Renal cortex interstitium (tissue), 11 donors: ENCODE data around the gene DNPH1. TPM values are rescaled to one million over a fixed set of nuclear protein-coding genes. Genes with fewer than 3 reads are reported as not detected.

Source experiments
- DNase-seq, 11 donors: peaks; one replicate each; pipeline ENCODE4 v3.0.0-alpha.2; 2013; ENCODE audit warnings: low read depth in 9 of 11, low spot score in 4 of 11; ENCODE audit errors: extremely low read depth in 1 of 11
- polyA plus RNA-seq, 3 donors: library from polyadenylated mRNA; unstranded; fragments of 120-200 nt; gene quantifications; one replicate each; pipeline ENCODE4 v1.2.1, GENCODE V29; 2013; ENCODE audit not compliant: insufficient read length in 3 of 3

The DNPH1 gene
- polyA plus RNA-seq, 3 donors = 45.2 to 91.1 (median 85.0) TPM

DNA sequence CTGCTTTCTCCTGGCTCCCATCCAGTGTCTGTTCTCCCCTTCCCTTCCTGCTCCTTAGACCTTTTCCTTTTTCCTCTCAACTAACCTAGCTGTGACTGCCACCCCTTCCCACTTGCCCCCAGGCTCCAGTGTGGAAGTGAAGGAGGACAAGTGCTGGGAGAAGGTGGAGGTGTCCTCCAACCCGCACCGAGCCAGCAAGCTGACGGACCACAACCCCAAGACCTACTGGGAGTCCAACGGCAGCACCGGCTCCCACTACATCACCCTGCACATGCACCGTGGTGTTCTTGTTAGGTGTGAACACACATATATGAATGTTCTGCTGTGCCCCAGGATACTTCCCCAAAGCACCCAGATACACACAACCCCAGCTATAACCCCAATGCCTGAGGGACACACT lies 28.7 kb downstream of the DNPH1 start:
- no peak for DNase-seq

DNA sequence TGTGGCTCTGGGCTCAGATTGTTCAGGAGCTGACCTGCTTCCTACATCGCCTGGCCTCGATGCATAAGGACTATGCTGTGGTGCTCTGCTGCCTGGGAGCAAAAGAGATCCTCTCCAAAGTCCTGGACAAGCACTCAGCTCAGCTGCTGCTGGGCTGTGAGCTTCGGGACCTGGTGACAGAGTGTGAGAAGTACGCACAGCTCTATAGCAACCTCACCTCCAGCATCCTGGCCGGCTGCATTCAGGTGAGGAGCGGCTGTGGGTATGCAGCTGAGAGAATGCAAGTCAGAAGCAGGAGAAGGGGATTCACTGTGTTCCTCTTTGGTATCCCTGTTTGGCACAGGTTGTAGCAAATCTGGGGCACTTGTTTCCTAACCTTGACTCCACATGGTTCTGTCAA lies 29.4 kb downstream of the DNPH1 start:
- DNase-seq = no peak

- DNase-seq = no peak
Observed at GRCh38 chr6:43196337-43196736, 32.9 kb downstream of the DNPH1 start.

- no peak for DNase-seq
Observed at GRCh38 chr6:43193929-43194328, 35.4 kb downstream of the DNPH1 start.

GRCh38 chr6:43192911-43193310 lies 36.4 kb downstream of the DNPH1 start:
- DNase-seq = no peak

DNA sequence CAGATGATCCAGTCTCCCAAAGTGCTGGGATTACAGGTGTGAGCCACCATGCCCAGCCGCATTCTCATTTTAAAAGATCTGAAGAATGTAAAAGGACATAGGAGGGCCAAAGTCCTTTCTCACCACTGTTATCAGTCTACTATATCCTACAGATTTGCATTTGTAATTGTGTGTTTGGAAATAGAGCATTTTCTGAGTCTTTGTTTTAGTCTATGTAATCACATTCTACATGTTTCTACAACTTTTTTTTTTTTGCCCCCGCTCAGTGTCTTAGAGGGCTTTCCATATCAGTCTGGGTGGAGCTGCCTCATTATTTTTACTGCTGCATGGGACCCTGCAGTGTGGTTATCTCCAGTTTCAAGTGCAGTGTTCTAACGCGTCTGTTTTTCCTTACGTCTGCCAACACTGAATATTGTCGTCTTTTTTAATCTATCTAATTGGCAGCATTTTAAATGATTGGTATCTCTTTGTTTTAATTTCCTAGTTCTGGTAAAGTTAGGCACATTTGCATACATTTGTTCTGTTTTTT lies 39.4 kb downstream of the DNPH1 start:
- no peak for DNase-seq

DNA sequence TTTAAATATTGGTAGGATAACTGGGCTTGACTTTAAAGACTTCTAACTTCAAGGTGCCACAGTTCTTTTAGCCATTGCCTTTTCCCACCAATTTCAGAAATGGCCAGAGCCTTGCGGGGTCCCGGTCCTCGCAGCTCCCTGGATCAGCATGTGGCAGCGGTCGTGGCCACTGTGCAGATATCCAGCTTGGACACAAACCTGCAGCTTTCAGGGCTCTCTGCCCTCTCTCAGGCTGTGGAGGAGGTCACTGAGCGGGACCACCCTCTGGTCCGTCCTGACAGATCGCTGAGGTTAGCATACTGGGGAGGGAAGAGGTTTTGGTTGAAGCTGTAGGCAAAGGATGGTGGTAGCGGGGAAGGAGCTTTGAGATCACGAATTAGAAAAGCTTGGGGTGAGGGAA lies 40.9 kb downstream of the DNPH1 start:
- no peak for DNase-seq

DNA sequence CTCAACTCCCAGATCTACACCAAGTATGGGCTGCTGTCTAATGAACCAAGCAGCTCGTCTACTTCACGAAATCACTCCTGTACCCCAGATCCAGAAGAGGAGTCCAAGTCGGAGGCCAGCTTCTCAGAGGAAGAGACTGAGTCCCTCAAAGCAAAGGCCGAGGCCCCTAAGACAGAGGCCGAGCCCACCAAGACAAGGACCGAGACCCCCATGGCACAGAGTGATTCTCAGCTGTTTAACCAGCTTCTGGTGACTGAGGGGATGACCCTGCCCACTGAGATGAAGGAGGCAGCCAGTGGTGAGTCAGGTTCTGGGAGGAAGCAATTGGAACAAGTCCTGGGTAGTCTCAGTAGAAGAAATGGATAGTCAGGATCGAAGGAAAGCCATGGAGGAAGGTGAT lies 41.5 kb downstream of the DNPH1 start:
- DNase-seq = no peak

- DNase-seq = no peak
Observed at GRCh38 chr6:43186706-43187105, 42.6 kb downstream of the DNPH1 start.

GRCh38 chr6:43186019-43186418 lies 43.3 kb downstream of the DNPH1 start:
- no peak for DNase-seq

GRCh38 chr6:43185391-43185985 lies 43.8 kb downstream of the DNPH1 start:
- DNase-seq = no peak

DNA sequence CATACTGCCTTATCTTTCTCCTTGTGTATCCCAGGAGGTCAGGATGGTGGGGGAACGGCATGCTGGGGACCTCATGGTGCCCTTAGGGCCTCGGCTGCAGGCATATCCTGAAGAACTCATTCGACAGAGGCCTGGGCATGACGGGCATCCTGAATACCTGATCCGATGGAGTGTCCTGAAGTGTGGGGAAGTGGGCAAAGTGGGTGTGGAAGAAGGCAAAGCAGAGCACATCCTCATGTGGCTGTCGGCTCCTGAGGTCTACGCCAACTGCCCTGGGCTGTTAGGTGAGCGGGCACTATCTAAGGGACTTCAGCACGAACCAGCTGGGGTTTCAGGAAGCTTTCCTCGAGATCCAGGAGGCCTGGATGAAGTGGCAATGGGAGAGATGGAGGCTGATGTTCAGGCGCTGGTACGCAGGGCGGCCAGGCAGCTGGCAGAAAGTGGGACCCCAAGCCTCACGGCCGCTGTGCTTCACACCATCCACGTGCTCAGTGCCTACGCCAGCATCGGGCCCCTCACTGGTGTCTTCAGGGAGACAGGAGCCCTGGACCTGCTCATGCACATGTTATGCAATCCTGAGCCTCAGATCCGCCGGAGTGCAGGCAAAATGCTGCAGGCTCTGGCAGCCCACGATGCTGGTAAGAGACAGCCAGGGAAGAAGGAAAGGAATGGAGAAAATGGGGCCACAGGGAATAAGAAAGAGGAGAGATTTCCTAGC lies 44.9 kb downstream of the DNPH1 start:
- no peak for DNase-seq

- DNase-seq = no peak
Observed at GRCh38 chr6:43183441-43183840, 45.8 kb downstream of the DNPH1 start.

DNA sequence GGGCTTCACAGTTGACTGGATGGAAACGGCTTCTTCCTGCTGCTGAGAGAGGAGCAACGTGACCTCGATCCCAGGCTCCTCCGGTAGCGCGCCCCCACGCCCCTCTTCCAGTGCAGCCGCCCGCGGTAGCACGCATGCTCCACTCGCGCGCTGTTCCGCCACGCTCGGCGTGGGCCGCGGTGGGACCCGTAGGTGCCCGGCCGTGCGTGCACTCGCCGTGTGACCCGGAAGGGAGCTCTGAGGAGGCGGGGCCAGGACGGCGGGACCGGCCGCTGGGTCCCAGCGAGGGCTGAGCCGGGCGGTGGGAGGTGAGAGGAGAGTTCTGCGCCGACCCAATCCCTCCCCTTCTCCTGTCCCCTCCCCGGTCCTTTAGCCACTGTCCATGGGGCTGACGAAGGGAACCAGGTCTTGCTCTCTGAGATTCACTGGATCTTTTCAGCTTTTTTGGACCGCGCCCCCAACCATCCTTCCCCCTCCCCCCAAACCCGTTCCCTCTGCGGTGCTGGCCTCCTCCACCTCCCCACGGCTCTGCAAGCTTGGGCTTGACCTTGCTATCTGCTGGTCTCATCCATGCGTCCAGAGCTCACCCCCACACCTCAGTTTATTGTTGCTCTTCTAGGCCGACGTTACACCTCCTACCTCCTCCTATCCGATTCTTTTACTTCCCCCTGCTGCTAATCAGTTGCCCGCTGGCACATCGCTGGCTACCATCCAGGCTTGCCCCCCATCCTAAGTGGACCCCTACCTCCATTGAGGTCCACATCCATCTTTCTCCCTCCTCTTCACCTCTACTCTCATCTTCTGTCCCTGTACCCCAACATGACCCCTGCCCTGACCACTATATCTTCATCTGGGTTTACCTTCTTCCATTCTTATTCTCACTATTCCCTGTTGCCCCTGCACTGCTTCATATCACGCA lies 47.1 kb downstream of the DNPH1 start, which contains the start of gene CUL9:
Gene CUL9 (plus strand): TSS at position 255 of the 919 bp plus-strand sequence. CDS start 2,115 bp downstream, outside the sequence.
- DNase-seq = peak in 9 of 11 donors; percentile 60 to 79 (median 71)

DNA sequence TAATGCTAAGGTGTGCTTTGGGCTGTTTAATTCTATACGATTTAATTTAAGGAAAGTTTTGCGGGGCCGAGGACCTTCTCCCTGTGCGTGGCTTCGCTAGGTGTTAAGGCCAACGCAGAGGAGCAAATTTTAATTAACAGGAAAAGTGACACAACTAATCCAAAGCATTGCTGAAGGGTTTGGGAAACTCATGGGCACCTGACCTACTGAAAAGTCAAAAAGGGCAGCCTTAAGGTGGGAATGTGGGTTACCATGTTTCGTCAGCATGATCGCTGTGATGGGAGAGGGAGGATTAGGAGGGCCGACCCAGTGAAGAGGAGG lies 47.7 kb downstream of the DNPH1 start:
- no peak for DNase-seq

GRCh38 chr6:43180985-43181384 lies 48.3 kb downstream of the DNPH1 start:
- DNase-seq = no peak

- DNase-seq = no peak
Observed at GRCh38 chr6:43180058-43180457, 49.2 kb downstream of the DNPH1 start.

- no peak for DNase-seq
Observed at GRCh38 chr6:43178951-43179830, 50.1 kb downstream of the DNPH1 start.

GRCh38 chr6:43178150-43178549 lies 51.1 kb downstream of the DNPH1 start:
- no peak for DNase-seq
